ENCODE measurements around the gene UROC1.
A peak's percentile ranks its signal among the peaks of the same experiment; 100 is the strongest.

UROC1 gene

GRCh38 chr3:126432361-126433104 lies 85.0 kb downstream of the UROC1 start:
- no peak for TF ChIP-seq CTCF (IDR thresholded peaks at IDR 0.05; ENCODE audit: low read depth, low read length)
- H3K4me3 ChIP-seq (replicated peaks in 1 of 2; ENCODE audit: low read depth in 2 of 2, low read length in 2 of 2) = no peak overlapping the region
- peak in 1 of 2 donors; percentile 35 for DNase-seq (ENCODE audit: low read depth in 2 of 2)
